CD4-positive, alpha-beta T cell treated with Interferon alpha-2 for 1 hour (primary cell): ENCODE data around the gene C2CD3.

Experiments
- DNase-seq, 2 donors: peaks; one replicate each; pipeline ENCODE4 v3.0.0-alpha.2; 2020 to 2022

Gene C2CD3

GRCh38 chr11:73978576-73979086 is 192.2 kb downstream of the C2CD3 start:
- DNase-seq = no peak

- no peak for DNase-seq
Observed at GRCh38 chr11:73977856-73978519, 192.8 kb downstream of the C2CD3 start.

GRCh38 chr11:73976451-73977151 is 194.2 kb downstream of the C2CD3 start:
- no peak for DNase-seq

- DNase-seq = no peak
Observed at GRCh38 chr11:73975479-73975757, 195.4 kb downstream of the C2CD3 start.

- no peak for DNase-seq
Observed at GRCh38 chr11:73974604-73975478, 196.0 kb downstream of the C2CD3 start.

GRCh38 chr11:73972620-73973449 is 198.0 kb downstream of the C2CD3 start:
- no peak for DNase-seq

- no peak for DNase-seq
Observed at GRCh38 chr11:73972187-73972586, 198.6 kb downstream of the C2CD3 start.

GRCh38 chr11:73971175-73971719 is 199.6 kb downstream of the C2CD3 start:
- peak in 1 of 2 donors; percentile 30 for DNase-seq

GRCh38 chr11:73969991-73970800 is 200.6 kb downstream of the C2CD3 start:
- DNase-seq = peak in 1 of 2 donors; percentile 60

- peak in 1 of 2 donors; percentile 24 for DNase-seq
Observed at GRCh38 chr11:73969091-73969490, 201.7 kb downstream of the C2CD3 start.

- peak in 1 of 2 donors; percentile 26 for DNase-seq
Observed at GRCh38 chr11:73968356-73968966, 202.3 kb downstream of the C2CD3 start.

- no peak for DNase-seq
Observed at GRCh38 chr11:73965764-73966121, 205.1 kb downstream of the C2CD3 start.

- DNase-seq = peak in 1 of 2 donors; percentile 4
Observed at GRCh38 chr11:73965076-73965763, 205.6 kb downstream of the C2CD3 start.

GRCh38 chr11:73963861-73964260 is 206.9 kb downstream of the C2CD3 start:
- DNase-seq = no peak
